ENCODE measurements around the gene TXNL1.
"Not testable (repeated sequence)": the region's sequence is repeated elsewhere in the genome, so short reads cannot be mapped to it uniquely, and the experiment has no call there.

Gene TXNL1

GRCh38 chr18:56632070-56633022, 6.0 kb downstream of the TXNL1 start:
- TF ChIP-seq POLR2A (IDR thresholded peaks at IDR 0.05; ENCODE audit: low read depth, low read length) = no peak
- FAIRE-seq = no peak
- DNase-seq (ENCODE audit: insufficient read length, low spot score) = no peak

GRCh38 chr18:56627991-56628390, 10.4 kb downstream of the TXNL1 start:
- DNase-seq (ENCODE audit: insufficient read length, low spot score) = no peak
- no peak for FAIRE-seq
- TF ChIP-seq POLR2A (IDR thresholded peaks at IDR 0.05; ENCODE audit: low read depth, low read length) = no peak

GRCh38 chr18:56615738-56616520, 22.5 kb downstream of the TXNL1 start:
- DNase-seq (ENCODE audit: insufficient read length, low spot score) = no peak
- TF ChIP-seq POLR2A (IDR thresholded peaks at IDR 0.05; ENCODE audit: low read depth, low read length) = no peak
- no peak for FAIRE-seq

GRCh38 chr18:56606618-56607017, 31.8 kb downstream of the TXNL1 start:
- FAIRE-seq (no peak), DNase-seq (ENCODE audit: insufficient read length, low spot score) (no peak)
- no peak for TF ChIP-seq POLR2A (IDR thresholded peaks at IDR 0.05; ENCODE audit: low read depth, low read length)

GRCh38 chr18:56598422-56598821, 40.0 kb downstream of the TXNL1 start:
- DNase-seq (ENCODE audit: insufficient read length, low spot score) = no peak

GRCh38 chr18:56593906-56594305, 44.5 kb downstream of the TXNL1 start:
- no peak for TF ChIP-seq POLR2A (IDR thresholded peaks at IDR 0.05; ENCODE audit: low read depth, low read length)
- DNase-seq (ENCODE audit: insufficient read length, low spot score) (no peak), FAIRE-seq (peak; percentile 85)

More at GRCh38 chr18:56598422-56598821, 40.0 kb downstream of the TXNL1 start:
- TF ChIP-seq POLR2A (IDR thresholded peaks at IDR 0.05; ENCODE audit: low read depth, low read length) = no peak
- FAIRE-seq = no peak

GRCh38 chr18:56580026-56580425, 58.4 kb downstream of the TXNL1 start:
- FAIRE-seq = no peak

GRCh38 chr18:56579451-56579850, 58.9 kb downstream of the TXNL1 start:
- no peak for TF ChIP-seq POLR2A (IDR thresholded peaks at IDR 0.05; ENCODE audit: low read depth, low read length)
- FAIRE-seq = no peak
- DNase-seq (ENCODE audit: insufficient read length, low spot score) = no peak

More at GRCh38 chr18:56580026-56580425, 58.4 kb downstream of the TXNL1 start:
- TF ChIP-seq POLR2A (IDR thresholded peaks at IDR 0.05; ENCODE audit: low read depth, low read length) = no peak
- no peak for DNase-seq (ENCODE audit: insufficient read length, low spot score)

GRCh38 chr18:56576826-56577573, 61.4 kb downstream of the TXNL1 start:
- no peak for TF ChIP-seq POLR2A (IDR thresholded peaks at IDR 0.05; ENCODE audit: low read depth, low read length)
- FAIRE-seq = no peak
- no peak for DNase-seq (ENCODE audit: insufficient read length, low spot score)

GRCh38 chr18:56575819-56576663, 62.4 kb downstream of the TXNL1 start:
- FAIRE-seq (peak; percentile 60), DNase-seq (ENCODE audit: insufficient read length, low spot score) (peak; percentile 29)
- no peak for TF ChIP-seq POLR2A (IDR thresholded peaks at IDR 0.05; ENCODE audit: low read depth, low read length)

- TF ChIP-seq POLR2A (IDR thresholded peaks at IDR 0.05; ENCODE audit: low read depth, low read length) = no peak
- DNase-seq (ENCODE audit: insufficient read length, low spot score) (no peak), FAIRE-seq (no peak)
Measured at GRCh38 chr18:56574861-56575260, 63.5 kb downstream of the TXNL1 start.

GRCh38 chr18:56572267-56572666, 66.1 kb downstream of the TXNL1 start:
- not testable (repeated sequence) for FAIRE-seq; DNase-seq (ENCODE audit: insufficient read length, low spot score)

- no peak for TF ChIP-seq POLR2A (IDR thresholded peaks at IDR 0.05; ENCODE audit: low read depth, low read length)
- no peak for DNase-seq (ENCODE audit: insufficient read length, low spot score)
- FAIRE-seq = no peak
Measured at GRCh38 chr18:56570978-56571377, 67.4 kb downstream of the TXNL1 start.
